ENCODE results near the gene DNAJC18.
A peak's percentile ranks its signal among the peaks of the same experiment; 100 is the strongest.

The DNAJC18 gene

DNA sequence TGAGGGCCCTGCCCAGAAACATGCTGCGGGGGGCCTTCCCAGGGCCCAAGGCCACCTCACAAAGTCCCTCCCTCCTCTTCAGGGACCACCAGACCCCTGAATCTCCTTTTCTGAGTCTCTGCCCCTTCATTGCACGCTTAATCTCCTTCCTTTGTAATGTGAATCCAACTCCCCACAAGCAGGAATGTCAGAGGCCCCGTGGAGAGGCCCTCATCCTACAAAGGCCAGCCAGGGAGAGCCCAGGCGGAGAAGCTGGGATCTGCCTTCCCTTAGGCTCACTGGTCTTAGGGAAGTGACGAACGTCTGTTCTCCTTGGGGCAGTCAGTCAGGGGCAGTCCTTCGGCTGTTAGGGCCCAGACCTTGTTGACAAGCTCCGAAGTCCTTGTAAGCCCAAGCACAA lies 33.8 kb upstream of the DNAJC18 start:
- DNase-seq (ENCODE audit: low spot score), result no peak
- no peaks in the 10 kb centered on the region for H3K9me3 Mint-ChIP-seq

GRCh38 chr5:139472386-139473030 lies 33.2 kb upstream of the DNAJC18 start:
- DNase-seq (ENCODE audit: low spot score), result no peak
- Mint-ChIP-seq H3K27ac (peak overlapping the region; percentile 90), H3K9me3 (no peaks in the 10 kb centered on the region), H3K4me3 (peak overlapping the region; percentile 77), H3K4me1 (ENCODE audit: low read depth) (peaks cover 71% of the 10 kb centered on the region), H3K27me3 (ENCODE audit: low read depth) (no peaks in the 10 kb centered on the region), H3K36me3 (ENCODE audit: low read depth) (peaks cover 29% of the 10 kb centered on the region)

More for the DNA sequence above, 33.8 kb upstream of the DNAJC18 start:
- H3K27ac Mint-ChIP-seq, result no peak overlapping the region
- H3K36me3 Mint-ChIP-seq (ENCODE audit: low read depth), result peaks cover 35% of the 10 kb centered on the region
- no peaks in the 10 kb centered on the region for H3K27me3 Mint-ChIP-seq (ENCODE audit: low read depth)
- no peak overlapping the region for H3K4me3 Mint-ChIP-seq
- peaks cover 77% of the 10 kb centered on the region for H3K4me1 Mint-ChIP-seq (ENCODE audit: low read depth)

DNA sequence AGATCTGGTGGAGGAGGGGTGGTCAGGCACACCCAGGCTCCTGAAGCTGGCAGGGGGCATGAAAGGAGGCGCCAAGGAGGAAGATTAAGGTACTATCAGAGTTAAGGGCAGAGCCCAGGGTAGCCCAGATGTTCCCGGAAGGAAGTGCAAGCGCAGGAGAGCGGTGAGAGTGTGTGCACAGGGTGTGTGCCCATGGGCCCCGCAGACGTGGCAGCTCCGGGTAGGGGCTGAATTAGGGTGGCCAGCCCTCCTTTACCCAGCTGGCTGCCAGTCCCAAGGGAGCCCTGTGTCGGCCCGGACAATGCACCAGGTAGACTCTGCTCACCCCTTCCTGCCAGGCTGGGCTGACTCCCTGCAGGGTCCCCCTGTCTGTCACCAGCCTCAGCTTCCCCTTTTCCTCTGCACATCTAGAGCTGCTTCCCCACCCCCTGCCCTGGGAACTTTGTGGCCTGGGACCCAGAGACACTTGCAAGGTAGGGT lies 31.5 kb upstream of the DNAJC18 start, which contains the start of gene SMIM33:
Gene SMIM33 (plus strand): TSS at position 184 of the 480 bp plus-strand sequence. CDS start 118 bp downstream, at position 302.
- peaks cover 65% of the 10 kb centered on the region for H3K4me1 Mint-ChIP-seq (ENCODE audit: low read depth)
- no peak for DNase-seq (ENCODE audit: low spot score)
- peak within 1 kb of the TSS; percentile 82 for H3K4me3 Mint-ChIP-seq
- no peaks in the 10 kb centered on the region for H3K9me3 Mint-ChIP-seq
- H3K36me3 Mint-ChIP-seq (ENCODE audit: low read depth), result peaks cover 19% of the 10 kb centered on the region
- peak within 1 kb of the TSS; percentile 90 for H3K27ac Mint-ChIP-seq
- no peaks in the 10 kb centered on the region for H3K27me3 Mint-ChIP-seq (ENCODE audit: low read depth)

- Mint-ChIP-seq H3K4me3 (peak overlapping the region; percentile 45), H3K9me3 (no peaks in the 10 kb centered on the region), H3K36me3 (ENCODE audit: low read depth) (peaks cover under 1% of the 10 kb centered on the region), H3K27me3 (ENCODE audit: low read depth) (no peaks in the 10 kb centered on the region), H3K27ac (peak overlapping the region; percentile 71), H3K4me1 (ENCODE audit: low read depth) (peaks cover 44% of the 10 kb centered on the region)
- DNase-seq (ENCODE audit: low spot score), result no peak
Measured at GRCh38 chr5:139468421-139468931, 29.2 kb upstream of the DNAJC18 start.

DNA sequence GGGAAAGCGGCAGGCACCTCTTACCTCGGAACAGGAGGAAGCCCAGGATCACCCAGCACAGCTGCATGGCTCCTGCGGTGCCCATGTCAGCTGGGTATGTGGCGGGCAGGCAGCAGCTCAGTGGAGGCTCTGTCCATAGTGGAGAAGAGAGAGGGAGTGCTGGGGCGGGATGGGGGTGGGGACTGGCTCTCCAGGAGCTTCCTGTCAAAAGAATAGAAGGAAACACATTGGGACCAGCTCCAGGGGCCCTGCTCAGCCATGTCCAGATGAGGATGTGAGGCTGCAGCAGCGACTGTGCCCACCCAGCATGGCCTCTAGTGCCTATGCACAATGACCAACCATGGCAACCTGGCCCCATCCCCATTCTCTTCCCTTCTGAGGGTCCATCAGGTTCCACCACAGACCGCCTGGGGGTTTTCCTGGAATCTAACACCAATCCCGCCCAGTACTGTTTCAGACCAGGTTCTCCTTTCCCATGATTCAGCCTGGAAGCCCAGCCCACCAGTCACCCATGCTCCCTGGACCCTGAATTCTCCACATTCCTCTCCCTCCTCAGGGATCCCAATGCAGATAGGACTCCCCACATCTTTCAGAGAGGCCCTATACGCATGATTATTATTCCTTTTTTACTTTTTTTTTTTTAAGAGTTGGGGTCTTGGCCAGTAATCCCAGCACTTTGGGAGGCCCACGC lies 23.4 kb upstream of the DNAJC18 start, which contains the start of gene ECSCR:
Gene ECSCR (minus strand): TSS at position 158 of the 691 bp plus-strand sequence. CDS start 73 bp downstream, at position 85.
- H3K4me3 Mint-ChIP-seq, result no peak within 1 kb of the TSS
- peak within 1 kb of the TSS; percentile 39 for H3K27ac Mint-ChIP-seq
- no peak for DNase-seq (ENCODE audit: low spot score)
- H3K9me3 Mint-ChIP-seq, result no peaks in the 10 kb centered on the region
- peaks cover 29% of the 10 kb centered on the region for H3K4me1 Mint-ChIP-seq (ENCODE audit: low read depth)
- H3K36me3 Mint-ChIP-seq (ENCODE audit: low read depth), result no peaks in the 10 kb centered on the region
- H3K27me3 Mint-ChIP-seq (ENCODE audit: low read depth), result no peaks in the 10 kb centered on the region

GRCh38 chr5:139461698-139462097 lies 22.4 kb upstream of the DNAJC18 start:
- no peaks in the 10 kb centered on the region for H3K27me3 Mint-ChIP-seq (ENCODE audit: low read depth)
- no peaks in the 10 kb centered on the region for H3K36me3 Mint-ChIP-seq (ENCODE audit: low read depth)
- H3K4me1 Mint-ChIP-seq (ENCODE audit: low read depth), result peaks cover 37% of the 10 kb centered on the region
- H3K9me3 Mint-ChIP-seq, result no peaks in the 10 kb centered on the region
- peak overlapping the region; percentile 39 for H3K27ac Mint-ChIP-seq
- H3K4me3 Mint-ChIP-seq, result no peak overlapping the region
- DNase-seq (ENCODE audit: low spot score), result no peak

- Mint-ChIP-seq H3K9me3 (no peaks in the 10 kb centered on the region), H3K27me3 (ENCODE audit: low read depth) (no peaks in the 10 kb centered on the region), H3K27ac (no peak overlapping the region), H3K36me3 (ENCODE audit: low read depth) (no peaks in the 10 kb centered on the region), H3K4me1 (ENCODE audit: low read depth) (peaks cover 42% of the 10 kb centered on the region), H3K4me3 (no peak overlapping the region)
- no peak for DNase-seq (ENCODE audit: low spot score)
Measured at GRCh38 chr5:139461176-139461575, 21.9 kb upstream of the DNAJC18 start.

DNA sequence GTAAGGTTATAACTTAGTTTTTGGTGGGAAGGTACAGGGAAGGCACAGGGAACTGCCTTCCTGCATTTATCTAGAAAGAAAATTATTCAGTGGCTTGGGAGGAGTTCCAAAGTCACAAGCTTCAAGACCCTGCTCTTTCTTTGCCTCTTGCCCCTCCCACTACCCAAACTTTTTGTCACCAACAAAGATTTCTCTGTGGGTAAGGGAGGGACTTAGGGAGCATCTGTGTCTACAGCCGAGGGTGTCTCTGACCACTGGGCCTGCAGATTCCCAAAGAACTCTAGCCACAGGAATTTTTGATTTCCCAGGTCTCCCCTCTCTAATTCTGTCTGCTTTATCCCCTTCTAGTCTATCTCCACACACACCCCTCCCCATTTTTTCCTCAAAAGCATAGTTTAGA lies 21.1 kb upstream of the DNAJC18 start:
- no peak for DNase-seq (ENCODE audit: low spot score)
- no peaks in the 10 kb centered on the region for H3K9me3 Mint-ChIP-seq
- no peaks in the 10 kb centered on the region for H3K36me3 Mint-ChIP-seq (ENCODE audit: low read depth)
- peak overlapping the region; percentile 95 for H3K27ac Mint-ChIP-seq
- peaks cover 44% of the 10 kb centered on the region for H3K4me1 Mint-ChIP-seq (ENCODE audit: low read depth)
- H3K4me3 Mint-ChIP-seq, result peak overlapping the region; percentile 86
- no peaks in the 10 kb centered on the region for H3K27me3 Mint-ChIP-seq (ENCODE audit: low read depth)

- H3K27me3 Mint-ChIP-seq (ENCODE audit: low read depth), result no peaks in the 10 kb centered on the region
- H3K36me3 Mint-ChIP-seq (ENCODE audit: low read depth), result no peaks in the 10 kb centered on the region
- H3K4me1 Mint-ChIP-seq (ENCODE audit: low read depth), result peaks cover 46% of the 10 kb centered on the region
- DNase-seq (ENCODE audit: low spot score), result peak; percentile 62
- H3K27ac Mint-ChIP-seq, result peak overlapping the region; percentile 95
- peak overlapping the region; percentile 86 for H3K4me3 Mint-ChIP-seq
- no peaks in the 10 kb centered on the region for H3K9me3 Mint-ChIP-seq
Measured at GRCh38 chr5:139459451-139459934, 20.2 kb upstream of the DNAJC18 start.

GRCh38 chr5:139458580-139459407 lies 19.5 kb upstream of the DNAJC18 start:
- peak; percentile 84 for DNase-seq (ENCODE audit: low spot score)
- Mint-ChIP-seq H3K4me1 (ENCODE audit: low read depth) (peaks cover 51% of the 10 kb centered on the region), H3K27me3 (ENCODE audit: low read depth) (no peaks in the 10 kb centered on the region), H3K4me3 (peak overlapping the region; percentile 86), H3K27ac (peak overlapping the region; percentile 95), H3K36me3 (ENCODE audit: low read depth) (no peaks in the 10 kb centered on the region), H3K9me3 (no peaks in the 10 kb centered on the region)

DNA sequence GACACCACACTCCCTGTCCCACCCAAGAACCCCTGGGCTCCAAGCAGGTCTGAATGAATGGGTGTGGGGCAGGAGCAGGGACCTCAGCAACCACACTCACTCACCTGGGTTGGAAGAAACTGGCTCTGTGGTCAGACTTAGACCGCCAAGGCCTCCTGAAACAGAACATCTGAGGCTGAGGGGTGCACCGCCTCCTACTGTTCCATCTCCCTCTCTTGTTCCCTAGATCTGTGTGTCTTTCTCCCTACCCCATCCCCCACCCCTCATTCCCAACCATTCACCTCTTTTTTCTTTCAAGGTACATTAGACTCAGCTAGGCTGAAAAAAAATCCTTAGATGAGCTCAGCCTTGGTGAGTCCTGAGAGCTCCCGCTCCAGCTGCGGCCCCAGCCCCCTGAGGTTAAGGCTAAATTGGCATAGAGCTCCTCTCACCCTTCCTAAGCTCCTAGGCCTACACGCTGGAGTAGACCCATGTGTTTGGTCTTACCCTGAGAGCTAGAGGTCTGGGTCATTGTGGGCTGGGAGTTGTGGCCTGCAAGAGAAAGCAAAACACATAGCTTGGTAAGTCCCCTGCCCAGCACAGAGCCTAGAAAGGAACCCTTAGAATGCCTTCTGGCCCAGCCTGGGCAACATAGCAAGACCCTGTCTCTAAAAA lies 18.5 kb upstream of the DNAJC18 start:
- Mint-ChIP-seq H3K36me3 (ENCODE audit: low read depth) (no peaks in the 10 kb centered on the region), H3K4me3 (peak overlapping the region; percentile 41), H3K27me3 (ENCODE audit: low read depth) (no peaks in the 10 kb centered on the region), H3K27ac (peak overlapping the region; percentile 95), H3K4me1 (ENCODE audit: low read depth) (peaks cover 55% of the 10 kb centered on the region), H3K9me3 (no peaks in the 10 kb centered on the region)
- DNase-seq (ENCODE audit: low spot score), result no peak

- DNase-seq (ENCODE audit: low spot score), result no peak
- no peaks in the 10 kb centered on the region for H3K27me3 Mint-ChIP-seq (ENCODE audit: low read depth)
- H3K36me3 Mint-ChIP-seq (ENCODE audit: low read depth), result no peaks in the 10 kb centered on the region
- H3K4me3 Mint-ChIP-seq, result peak overlapping the region; percentile 41
- H3K9me3 Mint-ChIP-seq, result no peaks in the 10 kb centered on the region
- H3K27ac Mint-ChIP-seq, result peak overlapping the region; percentile 95
- H3K4me1 Mint-ChIP-seq (ENCODE audit: low read depth), result peaks cover 55% of the 10 kb centered on the region
Measured at GRCh38 chr5:139457241-139457640, 17.9 kb upstream of the DNAJC18 start.

GRCh38 chr5:139456776-139457175 lies 17.5 kb upstream of the DNAJC18 start:
- Mint-ChIP-seq H3K4me3 (no peak overlapping the region), H3K9me3 (no peaks in the 10 kb centered on the region), H3K27ac (peak overlapping the region; percentile 95), H3K36me3 (ENCODE audit: low read depth) (no peaks in the 10 kb centered on the region), H3K4me1 (ENCODE audit: low read depth) (peaks cover 53% of the 10 kb centered on the region), H3K27me3 (ENCODE audit: low read depth) (no peaks in the 10 kb centered on the region)
- DNase-seq (ENCODE audit: low spot score), result no peak

Data from T-helper 2 cell treated with Interferon-gamma antibody and Interleukin-4, amounts not matched to agents 5 μg/mL and 100 μg/mL, for 36 hours (primary cell).